Muscle layer of duodenum (tissue), 2 donors: ENCODE measurements around the gene EPOP.
A peak's percentile ranks its signal among the peaks of the same experiment; 100 is the strongest.

Source experiments
- H3K27ac ChIP-seq: one replicate; pipeline ENCODE4 v1.7.0; 2013; ENCODE audit warnings: mild to moderate bottlenecking, low read length
- H3K27me3 ChIP-seq: one replicate; pipeline ENCODE4 v1.7.0; 2013; ENCODE audit warnings: low read depth, mild to moderate bottlenecking, control low read depth, low read length
- H3K36me3 ChIP-seq, 2 donors: one replicate each; pipeline ENCODE4 v1.7.0; 2013; ENCODE audit warnings: low read length in 2 of 2, control low read depth in 1 of 2, mild to moderate bottlenecking in 1 of 2; ENCODE audit not compliant: insufficient read depth in 2 of 2, control insufficient read depth in 1 of 2
- H3K4me1 ChIP-seq, 2 donors: one replicate each; pipeline ENCODE4 v1.7.0; 2013; ENCODE audit warnings: low read length in 2 of 2, mild to moderate bottlenecking in 2 of 2, control low read depth in 1 of 2, moderate library complexity in 1 of 2; ENCODE audit not compliant: insufficient read depth in 2 of 2, control insufficient read depth in 1 of 2
- H3K4me3 ChIP-seq, 2 donors: one replicate each; pipeline ENCODE4 v1.7.0; 2013; ENCODE audit warnings: low read length in 2 of 2, low read depth in 1 of 2, mild to moderate bottlenecking in 1 of 2
- H3K9me3 ChIP-seq, 2 donors: one replicate each; pipeline ENCODE4 v1.7.0; 2013; ENCODE audit warnings: low read length in 2 of 2, control low read depth in 1 of 2, mild to moderate bottlenecking in 1 of 2; ENCODE audit not compliant: control insufficient read depth in 1 of 2
- donor health status: healthy.

Gene EPOP

DNA sequence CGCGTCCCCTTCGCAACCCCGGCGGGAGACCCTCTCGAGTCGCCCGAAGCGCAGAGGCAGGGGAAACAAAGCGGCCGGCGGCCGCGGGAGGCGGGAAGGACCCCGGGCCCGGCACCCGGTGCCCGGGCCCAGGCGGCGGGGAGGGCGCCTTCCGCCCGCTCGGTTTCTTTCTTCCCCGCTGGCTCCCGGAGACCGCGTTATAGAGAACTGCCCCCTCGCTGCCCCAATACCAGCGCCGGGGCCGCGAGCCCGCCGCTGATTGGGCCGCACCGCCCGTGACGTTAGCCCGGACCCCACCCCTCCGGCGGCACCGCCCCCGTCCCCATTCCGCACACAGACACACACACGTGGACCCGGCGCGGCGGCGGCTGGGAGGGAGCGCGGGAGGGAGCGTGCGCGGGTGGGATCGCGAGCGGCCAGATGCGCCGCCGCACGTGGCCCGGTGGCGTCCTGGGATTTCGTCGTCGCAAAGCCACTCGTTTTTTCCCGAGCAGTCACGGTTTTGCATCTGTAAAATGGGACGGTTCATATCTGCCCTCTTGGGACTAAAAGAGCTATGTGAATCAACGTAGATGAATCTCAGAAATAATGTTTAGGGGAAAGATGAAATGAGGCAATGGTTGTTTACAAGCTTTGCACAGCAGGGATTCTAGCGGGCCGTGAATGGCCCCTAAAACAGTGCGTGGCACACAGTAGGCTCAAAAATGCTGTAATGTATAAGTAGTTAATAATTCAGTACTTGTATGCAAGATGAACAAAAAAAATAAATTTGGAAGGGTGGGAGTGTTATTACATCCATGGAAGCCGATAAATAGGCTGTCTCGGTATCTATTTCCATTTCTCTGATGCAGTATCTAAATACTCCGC, at the start of gene EPOP:
TSS of gene EPOP (minus strand) at position 209 of the 867 bp plus-strand sequence. CDS start 462 bp downstream, outside the sequence.
- Histone ChIP-seq H3K36me3 (no peaks in the 10 kb centered on the region), H3K4me1 (peaks cover 0 to 18% of the 10 kb centered on the region in 2 donors), H3K27me3 (peaks cover 32% of the 10 kb centered on the region), H3K4me3 (peak within 1 kb of the TSS; percentile 53 to 55), H3K9me3 (no peaks in the 10 kb centered on the region), H3K27ac (no peak within 1 kb of the TSS)

DNA sequence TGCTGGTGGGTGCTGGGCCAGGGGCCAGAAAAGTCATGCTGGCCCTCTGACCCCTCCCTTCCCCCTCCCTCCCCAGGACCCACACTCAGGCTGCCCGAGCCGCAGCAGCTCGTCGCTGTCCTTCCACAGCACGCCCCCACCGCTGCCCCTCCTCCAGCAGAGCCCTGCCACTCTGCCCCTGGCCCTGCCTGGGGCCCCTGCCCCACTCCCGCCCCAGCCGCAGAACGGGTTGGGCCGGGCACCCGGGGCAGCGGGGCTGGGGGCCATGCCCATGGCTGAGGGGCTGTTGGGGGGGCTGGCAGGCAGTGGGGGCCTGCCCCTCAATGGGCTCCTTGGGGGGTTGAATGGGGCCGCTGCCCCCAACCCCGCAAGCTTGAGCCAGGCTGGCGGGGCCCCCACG, 47.0 kb upstream of the EPOP start:
- no peak overlapping the region for H3K4me3 ChIP-seq
- no peak overlapping the region for H3K27ac ChIP-seq
- H3K4me1 ChIP-seq, result peaks cover 0 to 16% of the 10 kb centered on the region in 2 donors
- no peaks in the 10 kb centered on the region for H3K27me3 ChIP-seq
- H3K36me3 ChIP-seq, result peaks cover 23 to 57% of the 10 kb centered on the region in 2 donors
- H3K9me3 ChIP-seq, result no peaks in the 10 kb centered on the region

DNA sequence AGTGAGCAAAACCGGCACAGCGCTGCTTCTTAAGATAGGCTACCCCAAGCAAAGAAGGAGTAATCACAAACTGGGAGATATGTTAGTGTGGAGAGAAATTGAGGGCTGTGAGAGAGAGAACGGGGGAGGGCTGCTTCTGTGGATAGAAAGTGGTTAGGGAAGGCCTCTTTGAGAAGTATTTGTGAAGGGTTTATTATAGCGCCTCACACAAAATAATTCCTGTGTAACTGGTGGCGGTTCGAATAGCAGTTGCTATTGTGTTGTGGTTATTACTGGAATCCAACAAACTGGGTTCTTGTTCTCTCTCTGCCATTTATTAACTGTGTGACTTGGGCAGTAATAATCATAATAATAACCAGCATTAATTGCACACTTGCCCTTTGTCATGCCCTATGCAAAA, 46.2 kb upstream of the EPOP start:
- Histone ChIP-seq H3K27ac (no peak overlapping the region), H3K27me3 (no peaks in the 10 kb centered on the region), H3K4me3 (no peak overlapping the region), H3K9me3 (no peaks in the 10 kb centered on the region), H3K4me1 (peaks cover 0 to 16% of the 10 kb centered on the region in 2 donors), H3K36me3 (peaks cover 27 to 65% of the 10 kb centered on the region in 2 donors)

DNA sequence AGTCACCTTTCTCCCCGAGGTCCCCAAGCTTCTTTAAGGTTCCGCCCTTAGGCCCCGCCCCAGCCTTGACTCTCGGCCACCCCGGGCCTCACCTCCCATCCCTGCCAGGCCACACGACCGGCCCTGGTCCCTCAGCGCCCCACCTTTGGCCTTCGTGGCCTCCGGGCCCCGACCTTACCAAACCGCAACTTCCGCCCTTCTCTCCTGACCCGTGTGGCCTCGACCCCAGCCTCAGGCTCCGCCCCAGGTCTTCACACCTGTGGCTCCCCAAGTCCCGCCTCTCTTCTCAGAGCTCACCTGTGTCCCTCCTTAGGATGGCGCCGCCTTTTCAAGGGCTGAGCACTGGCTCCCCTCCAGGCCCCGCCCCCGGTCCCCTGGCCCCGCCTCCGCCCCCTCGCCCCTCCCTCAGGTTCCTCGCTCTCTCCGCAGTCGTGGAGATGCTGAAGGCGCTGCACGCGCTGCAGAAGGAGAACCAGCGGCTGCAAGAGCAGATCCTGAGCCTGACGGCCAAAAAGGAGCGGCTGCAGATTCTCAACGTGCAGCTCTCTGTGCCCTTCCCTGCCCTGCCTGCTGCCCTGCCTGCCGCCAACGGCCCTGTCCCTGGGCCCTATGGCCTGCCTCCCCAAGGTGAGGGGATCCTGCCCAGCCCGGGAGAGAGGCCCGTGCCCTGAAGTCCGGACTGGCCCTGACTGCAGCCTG, 45.3 kb upstream of the EPOP start:
- Histone ChIP-seq H3K27me3 (no peaks in the 10 kb centered on the region), H3K9me3 (no peaks in the 10 kb centered on the region), H3K36me3 (peaks cover 33 to 71% of the 10 kb centered on the region in 2 donors), H3K4me3 (no peak overlapping the region), H3K4me1 (peaks cover 0 to 14% of the 10 kb centered on the region in 2 donors), H3K27ac (no peak overlapping the region)

DNA sequence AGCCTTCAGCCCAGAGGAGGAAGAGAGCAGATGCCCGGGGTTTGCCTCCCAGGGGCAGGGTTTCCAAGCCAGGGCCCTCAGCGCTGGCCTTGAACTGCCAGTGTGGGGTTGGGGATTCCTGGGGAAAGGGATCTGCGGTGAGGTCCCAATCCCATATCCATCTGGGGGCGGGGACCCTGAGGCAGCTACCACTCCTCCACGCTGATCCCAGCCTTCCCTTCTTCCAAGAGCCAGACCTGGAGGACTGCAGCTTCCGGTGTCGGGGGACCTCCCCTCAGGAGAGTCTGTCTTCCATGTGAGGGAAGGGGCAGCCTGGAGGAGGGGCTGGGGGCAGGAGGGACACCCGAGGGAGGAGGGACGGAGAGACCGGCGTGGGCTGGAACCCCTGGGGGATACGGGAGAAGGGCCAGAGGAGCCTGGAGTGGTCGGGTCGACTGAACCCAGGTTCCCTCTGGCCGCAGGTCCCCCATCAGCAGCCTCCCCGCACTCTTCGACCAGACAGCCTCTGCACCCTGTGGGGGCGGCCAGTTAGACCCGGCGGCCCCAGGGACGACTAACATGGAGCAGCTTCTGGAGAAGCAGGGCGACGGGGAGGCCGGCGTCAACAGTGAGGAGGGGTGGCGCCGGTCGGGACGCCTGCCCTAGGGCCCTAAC, 44.7 kb upstream of the EPOP start:
- H3K4me3 ChIP-seq, result no peak overlapping the region
- no peaks in the 10 kb centered on the region for H3K27me3 ChIP-seq
- H3K9me3 ChIP-seq, result no peaks in the 10 kb centered on the region
- peaks cover 33 to 68% of the 10 kb centered on the region in 2 donors for H3K36me3 ChIP-seq
- H3K4me1 ChIP-seq, result peaks cover 0 to 7% of the 10 kb centered on the region in 2 donors
- H3K27ac ChIP-seq, result no peak overlapping the region

DNA sequence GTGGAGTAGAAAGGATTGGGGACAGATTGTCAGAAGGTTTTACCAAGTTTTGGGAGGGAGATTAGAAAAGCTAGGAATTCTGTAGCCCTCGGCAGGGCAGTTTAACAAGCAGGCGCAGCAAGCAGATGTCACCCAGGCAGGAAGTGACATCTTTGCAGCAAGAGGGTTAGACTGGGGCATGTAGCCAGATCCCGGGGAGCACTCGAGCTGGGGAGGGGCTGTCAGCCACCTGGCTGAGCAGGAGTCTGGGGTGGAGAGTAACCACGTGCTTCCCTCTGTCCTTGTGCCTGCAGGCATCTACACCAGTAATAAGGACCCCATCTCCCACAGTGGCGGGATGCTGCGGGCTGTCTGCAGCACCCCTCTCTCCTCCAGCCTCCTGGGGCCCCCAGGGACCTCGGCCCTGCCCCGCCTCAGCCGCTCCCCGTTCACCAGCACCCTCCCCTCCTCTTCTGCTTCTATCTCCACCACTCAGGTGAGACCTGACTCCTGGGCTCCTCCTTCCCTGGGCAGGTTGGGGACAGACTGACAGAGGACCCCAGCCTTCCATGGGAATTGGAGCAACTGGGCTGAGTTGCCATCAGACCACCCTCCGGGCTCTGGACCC, 42.5 kb upstream of the EPOP start:
- H3K4me1 ChIP-seq, result peaks cover 0 to 5% of the 10 kb centered on the region in 2 donors
- no peak overlapping the region for H3K4me3 ChIP-seq
- no peaks in the 10 kb centered on the region for H3K9me3 ChIP-seq
- no peaks in the 10 kb centered on the region for H3K27me3 ChIP-seq
- H3K36me3 ChIP-seq, result peaks cover 52 to 86% of the 10 kb centered on the region in 2 donors
- no peak overlapping the region for H3K27ac ChIP-seq

DNA sequence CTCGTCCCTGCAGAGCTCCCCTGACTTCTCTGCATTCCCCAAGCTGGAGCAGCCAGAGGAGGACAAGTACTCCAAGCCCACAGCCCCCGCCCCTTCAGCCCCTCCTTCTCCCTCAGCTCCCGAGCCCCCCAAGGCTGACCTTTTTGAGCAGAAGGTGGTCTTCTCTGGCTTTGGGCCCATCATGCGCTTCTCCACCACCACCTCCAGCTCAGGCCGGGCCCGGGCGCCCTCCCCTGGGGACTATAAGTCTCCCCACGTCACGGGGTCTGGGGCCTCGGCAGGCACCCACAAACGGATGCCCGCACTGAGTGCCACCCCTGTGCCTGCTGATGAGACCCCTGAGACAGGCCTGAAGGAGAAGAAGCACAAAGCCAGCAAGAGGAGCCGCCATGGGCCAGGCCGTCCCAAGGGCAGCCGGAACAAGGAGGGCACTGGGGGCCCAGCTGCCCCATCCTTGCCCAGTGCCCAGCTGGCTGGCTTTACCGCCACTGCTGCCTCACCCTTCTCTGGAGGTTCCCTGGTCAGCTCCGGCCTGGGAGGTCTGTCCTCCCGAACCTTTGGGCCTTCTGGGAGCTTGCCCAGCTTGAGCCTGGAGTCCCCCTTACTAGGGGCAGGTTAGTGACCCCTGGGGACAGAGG, 41.7 kb upstream of the EPOP start:
- no peaks in the 10 kb centered on the region for H3K9me3 ChIP-seq
- H3K4me1 ChIP-seq, result no peaks in the 10 kb centered on the region
- no peak overlapping the region for H3K27ac ChIP-seq
- peaks cover 57 to 86% of the 10 kb centered on the region in 2 donors for H3K36me3 ChIP-seq
- H3K27me3 ChIP-seq, result no peaks in the 10 kb centered on the region
- H3K4me3 ChIP-seq, result no peak overlapping the region

DNA sequence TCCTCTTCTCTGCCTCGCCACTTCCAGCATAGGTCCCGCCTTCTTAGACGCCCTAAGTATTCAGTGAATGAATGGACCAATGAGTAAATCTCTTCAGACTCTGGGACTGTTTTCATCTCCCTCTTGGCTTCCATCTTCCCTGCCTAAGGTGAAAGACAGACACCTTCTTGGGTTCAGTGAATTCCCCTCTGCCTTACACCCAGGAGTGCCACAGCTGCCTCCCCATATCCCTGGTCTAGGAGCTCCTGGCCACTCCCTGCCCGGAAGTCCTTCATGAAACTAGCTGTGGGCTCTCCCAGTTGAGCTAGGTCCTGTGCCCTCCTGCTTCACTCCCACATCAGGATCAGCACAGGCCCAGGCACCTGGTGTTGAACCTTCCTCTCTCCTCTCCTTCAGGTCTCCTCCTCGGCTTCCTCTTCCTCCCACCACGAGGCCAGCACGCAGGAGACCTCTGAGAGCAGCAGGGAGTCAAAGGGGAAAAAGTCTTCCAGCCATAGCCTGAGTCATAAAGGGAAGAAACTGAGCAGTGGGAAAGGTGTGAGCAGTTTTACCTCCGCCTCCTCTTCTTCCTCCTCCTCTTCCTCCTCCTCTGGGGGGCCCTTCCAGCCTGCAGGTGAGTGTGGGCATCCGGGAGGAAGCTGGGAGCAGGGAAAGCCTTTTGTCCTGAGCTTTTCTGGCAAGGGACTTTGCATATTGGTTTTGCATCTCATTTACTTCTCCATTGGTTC, 40.6 kb upstream of the EPOP start:
- Histone ChIP-seq H3K36me3 (peaks cover 52 to 86% of the 10 kb centered on the region in 2 donors), H3K27ac (no peak overlapping the region), H3K4me3 (no peak overlapping the region), H3K9me3 (no peaks in the 10 kb centered on the region), H3K4me1 (no peaks in the 10 kb centered on the region), H3K27me3 (no peaks in the 10 kb centered on the region)

DNA sequence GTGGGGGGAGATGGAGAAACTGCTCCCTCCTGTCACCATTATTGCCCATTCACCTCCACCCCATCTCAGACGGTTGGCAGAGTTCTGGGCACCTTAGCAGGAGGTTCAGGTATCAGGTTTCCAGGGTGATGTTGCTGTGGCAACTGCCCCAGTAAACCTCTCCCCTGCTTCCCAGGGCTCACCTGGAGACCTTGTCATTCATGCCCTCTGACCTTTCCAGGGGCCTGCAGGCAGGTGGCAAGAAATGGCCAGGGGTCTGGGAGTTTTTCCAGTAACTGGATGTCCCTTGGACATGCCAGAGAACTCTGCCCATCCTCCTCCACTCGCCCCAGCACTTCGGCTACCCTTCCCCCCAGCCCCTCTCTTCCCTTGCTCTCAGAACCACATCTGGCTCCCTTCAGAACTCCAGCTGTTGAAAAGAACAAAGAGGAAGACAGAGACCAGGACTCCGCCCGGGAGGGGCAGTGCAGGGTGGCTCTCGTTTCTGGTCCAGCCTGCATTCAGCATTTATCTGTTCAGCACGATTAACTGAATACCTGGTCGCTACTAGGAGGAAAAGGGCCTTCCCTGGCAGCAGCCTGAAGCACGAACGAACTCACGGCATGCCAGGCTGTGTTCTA, 38.8 kb upstream of the EPOP start:
- H3K27me3 ChIP-seq, result no peaks in the 10 kb centered on the region
- no peak overlapping the region for H3K4me3 ChIP-seq
- H3K36me3 ChIP-seq, result peaks cover 63 to 81% of the 10 kb centered on the region in 2 donors
- no peak overlapping the region for H3K27ac ChIP-seq
- H3K9me3 ChIP-seq, result no peaks in the 10 kb centered on the region
- no peaks in the 10 kb centered on the region for H3K4me1 ChIP-seq

DNA sequence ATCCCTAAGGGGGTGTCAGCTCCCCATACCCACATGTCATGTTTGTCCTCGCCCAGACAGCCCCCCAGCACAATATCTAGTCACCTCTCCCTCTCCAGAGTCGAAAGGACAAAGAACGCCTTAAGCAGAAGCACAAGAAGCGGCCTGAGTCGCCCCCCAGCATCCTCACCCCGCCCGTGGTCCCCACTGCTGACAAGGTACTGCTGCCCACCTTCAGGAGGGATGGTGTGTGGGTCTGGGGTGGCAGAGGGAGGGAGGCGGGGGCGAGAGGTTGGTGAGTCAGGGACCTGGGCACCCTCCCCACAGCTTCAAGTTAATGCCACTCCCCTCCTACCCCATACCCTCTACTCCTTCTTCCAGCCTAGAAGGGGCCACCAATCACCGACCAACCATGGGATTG, 37.8 kb upstream of the EPOP start:
- Histone ChIP-seq H3K4me3 (no peak overlapping the region), H3K36me3 (peaks cover 63 to 83% of the 10 kb centered on the region in 2 donors), H3K4me1 (peaks cover 0 to under 1% of the 10 kb centered on the region in 2 donors)

More for the DNA sequence above, 37.8 kb upstream of the EPOP start:
- Histone ChIP-seq H3K27me3 (no peaks in the 10 kb centered on the region), H3K9me3 (no peaks in the 10 kb centered on the region), H3K27ac (no peak overlapping the region)
